ENCODE results near the gene HOMER2.

- TF ChIP-seq, protein P1, sequence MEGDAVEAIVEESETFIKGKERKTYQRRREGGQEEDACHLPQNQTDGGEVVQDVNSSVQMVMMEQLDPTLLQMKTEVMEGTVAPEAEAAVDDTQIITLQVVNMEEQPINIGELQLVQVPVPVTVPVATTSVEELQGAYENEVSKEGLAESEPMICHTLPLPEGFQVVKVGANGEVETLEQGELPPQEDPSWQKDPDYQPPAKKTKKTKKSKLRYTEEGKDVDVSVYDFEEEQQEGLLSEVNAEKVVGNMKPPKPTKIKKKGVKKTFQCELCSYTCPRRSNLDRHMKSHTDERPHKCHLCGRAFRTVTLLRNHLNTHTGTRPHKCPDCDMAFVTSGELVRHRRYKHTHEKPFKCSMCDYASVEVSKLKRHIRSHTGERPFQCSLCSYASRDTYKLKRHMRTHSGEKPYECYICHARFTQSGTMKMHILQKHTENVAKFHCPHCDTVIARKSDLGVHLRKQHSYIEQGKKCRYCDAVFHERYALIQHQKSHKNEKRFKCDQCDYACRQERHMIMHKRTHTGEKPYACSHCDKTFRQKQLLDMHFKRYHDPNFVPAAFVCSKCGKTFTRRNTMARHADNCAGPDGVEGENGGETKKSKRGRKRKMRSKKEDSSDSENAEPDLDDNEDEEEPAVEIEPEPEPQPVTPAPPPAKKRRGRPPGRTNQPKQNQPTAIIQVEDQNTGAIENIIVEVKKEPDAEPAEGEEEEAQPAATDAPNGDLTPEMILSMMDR (IDR thresholded peaks at IDR 0.05), result no peak
- no peak for TF ChIP-seq ZFX (IDR thresholded peaks at IDR 0.05; ENCODE audit: borderline replicate concordance)
Observed at GRCh38 chr15:82921242-82921641, 31.3 kb downstream of the HOMER2 start.
